SK-N-SH (cell line): ENCODE measurements around the gene SPTA1. TPM values are rescaled to one million over a fixed set of nuclear protein-coding genes. Genes with fewer than 3 reads are reported as not detected.

Source experiments
- CTCF ChIA-PET: fragments of 300-600, 350-600 bp; formaldehyde crosslinking; extraction: SDS; loops from one replicate; lab custom pipeline; 2021; lab: Yijun Ruan, JAX
- POLR2A ChIA-PET: fragments of 350-600 bp; sonication (Branson Sonifier 250); formaldehyde crosslinking; extraction: SDS; loops from one replicate; lab custom pipeline; 2020; ENCODE audit warnings: antibody characterized with exemption, inconsistent platforms; lab: Yijun Ruan, JAX
- DNase-seq: peaks from one replicate; pipeline ENCODE4 v3.0.0; 2012
- H2AFZ ChIP-seq: fragments of 200-600 bp; sonication (generic); 2 replicates; pipeline ENCODE4 v1.8.1; 2016; ENCODE audit warnings: antibody characterized with exemption, mild to moderate bottlenecking, low read depth
- H3F3A ChIP-seq: fragments of 200-600 bp; sonication (generic); replicated peaks from 2 replicates; pipeline ENCODE3; 2016; ENCODE audit warnings: antibody characterized with exemption, mild to moderate bottlenecking; ENCODE audit not compliant: insufficient read depth
- H3K27ac ChIP-seq, 2 experiments: fragments of 200-500 bp in 1 of 2; fragments of 200-600 bp in 1 of 2; sonication (Bioruptor generic) in 1 of 2; sonication (generic), shearing (Covaris generic) in 1 of 2; 2 replicates each; pipeline versions ENCODE4 v1.5.1 to v1.6.1; 2014 to 2016; ENCODE audit warnings: low read depth in 2 of 2, inconsistent platforms in 1 of 2, low read length in 1 of 2, mild to moderate bottlenecking in 1 of 2, mixed read lengths in 1 of 2
- H3K27me3 ChIP-seq: fragments of 200-600 bp; sonication (generic), shearing (Covaris generic); 2 replicates; pipeline ENCODE4 v1.6.1; 2016; ENCODE audit warnings: mixed run types; ENCODE audit not compliant: insufficient read depth
- H3K36me3 ChIP-seq, 2 experiments: fragments of 200-500 bp in 1 of 2; fragments of 200-600 bp in 1 of 2; sonication (Bioruptor generic) in 1 of 2; sonication (generic) in 1 of 2; replicated peaks in 1 of 2; 2 replicates each; pipeline versions ENCODE3 to v1.5.1; 2014 to 2016; ENCODE audit warnings: low read length in 1 of 2, mild to moderate bottlenecking in 1 of 2; ENCODE audit not compliant: insufficient read depth in 2 of 2, control insufficient read depth in 1 of 2
- H3K4me1 ChIP-seq, 2 experiments: fragments of 200-500 bp in 1 of 2; fragments of 200-600 bp in 1 of 2; sonication (Bioruptor generic) in 1 of 2; sonication (generic), shearing (Covaris generic) in 1 of 2; 2 replicates each; pipeline versions ENCODE4 v1.5.1 to v1.6.1; 2014 to 2016; ENCODE audit warnings: low read depth in 1 of 2, low read length in 1 of 2, mixed run types in 1 of 2; ENCODE audit not compliant: insufficient read depth in 2 of 2, control insufficient read depth in 1 of 2
- H3K4me2 ChIP-seq: fragments of 200-600 bp; sonication (generic), shearing (Covaris generic); 2 replicates; pipeline ENCODE4 v1.6.1; 2017; ENCODE audit warnings: mixed run types
- H3K4me3 ChIP-seq, 2 experiments: fragments of 200-500 bp in 1 of 2; fragments of 200-600 bp in 1 of 2; sonication (Bioruptor generic) in 1 of 2; sonication (generic), shearing (Covaris generic) in 1 of 2; 2 replicates each; pipeline versions ENCODE4 v1.5.1 to v1.8.1; 2014 to 2016; ENCODE audit warnings: low read depth in 2 of 2, inconsistent platforms in 1 of 2, low read length in 1 of 2, mild to moderate bottlenecking in 1 of 2, mixed read lengths in 1 of 2, moderate library complexity in 1 of 2
- H3K79me2 ChIP-seq: fragments of 200-600 bp; sonication (generic); 2 replicates; pipeline ENCODE4 v1.8.1; 2017; ENCODE audit warnings: mild to moderate bottlenecking; ENCODE audit not compliant: insufficient read depth
- H3K9ac ChIP-seq: fragments of 200-600 bp; sonication (generic); 2 replicates; pipeline ENCODE4 v1.6.1; 2017; ENCODE audit warnings: mixed run types
- H3K9me2 ChIP-seq: fragments of 200-600 bp; sonication (generic); 2 replicates; pipeline ENCODE4 v1.6.1; 2017; ENCODE audit warnings: mixed run types
- H3K9me3 ChIP-seq: fragments of 200-600 bp; sonication (generic); 2 replicates; pipeline ENCODE4 v1.6.1; 2017; ENCODE audit warnings: mixed run types, mild to moderate bottlenecking, moderate library complexity
- H4K20me1 ChIP-seq: fragments of 200-600 bp; sonication (generic); 2 replicates; pipeline ENCODE4 v1.6.1; 2017; ENCODE audit warnings: mild to moderate bottlenecking, mixed run types; ENCODE audit not compliant: insufficient read depth
- EP300 ChIP-seq, 2 experiments: IDR thresholded peaks; 2 replicates each; pipeline versions ENCODE4 v1.4.0 to v1.6.1; 2012; ENCODE audit warnings: borderline replicate concordance in 1 of 2, low read depth in 1 of 2, low read length in 1 of 2
- EZH2phosphoT487 ChIP-seq: fragments of 200-600 bp; sonication (generic); IDR thresholded peaks from 2 replicates; pipeline ENCODE4 v1.6.1; 2017; ENCODE audit warnings: low read depth, mixed run types, mild to moderate bottlenecking, antibody characterized with exemption, moderate library complexity, borderline replicate concordance
- FOSL2 ChIP-seq: IDR thresholded peaks from 2 replicates; pipeline ENCODE4 v1.4.0; 2012; ENCODE audit warnings: low read depth, mild to moderate bottlenecking, moderate library complexity, borderline replicate concordance
- FOXJ3 ChIP-seq: sonication (generic); formaldehyde crosslinking; IDR thresholded peaks from 2 replicates; pipeline ENCODE4 v1.5.1; 2020; ENCODE audit warnings: mild to moderate bottlenecking, missing genetic modification reagents
- FOXM1 ChIP-seq: IDR thresholded peaks from 2 replicates; pipeline ENCODE4 v1.4.0; 2012; ENCODE audit warnings: low read depth, mild to moderate bottlenecking
- GABPA ChIP-seq: IDR thresholded peaks from 2 replicates; pipeline ENCODE4 v1.4.0; 2012; ENCODE audit warnings: low read depth, mild to moderate bottlenecking
- JUND ChIP-seq: IDR thresholded peaks from 2 replicates; pipeline ENCODE4 v1.4.0; 2012
- MXI1 ChIP-seq: IDR thresholded peaks from 2 replicates; pipeline ENCODE4 v1.6.1; 2012; ENCODE audit warnings: mild to moderate bottlenecking, low read depth, low read length, improper control_type of control experiment
- NRF1 ChIP-seq: IDR thresholded peaks from 2 replicates; pipeline ENCODE4 v1.6.1; 2012; ENCODE audit warnings: low read depth, mild to moderate bottlenecking, low read length
- POLR2AphosphoS5 ChIP-seq: IDR thresholded peaks from 2 replicates; pipeline ENCODE4 v1.6.1; 2012; ENCODE audit warnings: low read depth, low read length
- RAD21 ChIP-seq: IDR thresholded peaks from 2 replicates; pipeline ENCODE4 v1.6.1; 2012; ENCODE audit warnings: mild to moderate bottlenecking, low read length
- RCOR1 ChIP-seq: fragments of 150-350 bp; IDR thresholded peaks from 2 replicates; pipeline ENCODE4 v1.6.1; 2017; ENCODE audit warnings: antibody characterized with exemption, low read length
- RFX5 ChIP-seq: IDR thresholded peaks from 2 replicates; pipeline ENCODE4 v1.6.1; 2012; ENCODE audit warnings: mild to moderate bottlenecking, improper control_type of control experiment, low read length
- RXRA ChIP-seq: IDR thresholded peaks from 2 replicates; pipeline ENCODE4 v1.4.0; 2012; ENCODE audit warnings: low read depth, mild to moderate bottlenecking, borderline replicate concordance
- SIN3A ChIP-seq: IDR thresholded peaks from 2 replicates; pipeline ENCODE4 v1.6.1; 2012; ENCODE audit warnings: low read depth, mild to moderate bottlenecking, low read length, moderate library complexity, borderline replicate concordance
- SMC3 ChIP-seq: IDR thresholded peaks from 2 replicates; pipeline ENCODE4 v1.6.1; 2012; ENCODE audit warnings: low read depth, low read length, improper control_type of control experiment
- WGBS: methylation state at CpG from one replicate; pipeline ENCODE4 v1.1.6; 2017; ENCODE audit warnings: low lambda C conversion rate; 5-methylcytosine and 5-hydroxymethylcytosine counted together
- polyA plus RNA-seq, 3 experiments: library from polyadenylated mRNA; depleted of rRNA; stranded (reverse); fragments of >200 nt; gene quantifications; 2 replicates each; pipeline ENCODE4 v1.2.3, GENCODE V29; 2012
- TF ChIP-seq, protein P1 (sequence below): IDR thresholded peaks from 2 replicates; pipeline ENCODE4 v1.4.0; 2012; ENCODE audit warnings: low read depth, borderline replicate concordance
- TF ChIP-seq, protein P2 (sequence below): IDR thresholded peaks from 2 replicates; pipeline ENCODE4 v1.4.0; 2012; ENCODE audit warnings: low read depth
- TF ChIP-seq, protein P3 (sequence below): fragments of 150-350 bp; IDR thresholded peaks from 2 replicates; pipeline ENCODE4 v1.6.1; 2017; ENCODE audit warnings: antibody characterized with exemption, low read length, low read depth, borderline replicate concordance

SPTA1 gene
- polyA plus RNA-seq, 1 of the 3 experiments (the other 2 are of a cell fraction): not detected

DNA sequence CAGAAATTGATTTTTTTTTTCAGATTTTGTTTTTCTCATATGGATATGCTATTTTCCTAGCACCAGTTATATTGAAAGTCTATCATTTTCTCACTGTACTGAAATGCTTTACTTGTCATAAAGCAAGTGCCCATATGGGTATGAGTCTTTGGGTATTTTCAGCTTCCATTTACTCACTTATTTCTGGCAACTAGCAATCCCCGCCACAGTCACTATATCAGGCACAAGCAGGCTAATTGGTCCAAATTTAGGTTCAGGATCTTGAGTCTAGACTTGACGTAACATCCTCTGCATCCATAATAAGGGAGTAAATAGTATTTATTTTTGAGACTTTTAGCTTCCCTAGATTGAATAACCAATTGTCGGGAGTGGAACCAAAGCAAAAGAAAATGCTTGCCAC lies 109.0 kb downstream of the SPTA1 start (continued):
- TF ChIP-seq NRF1: no peak
- no peak for TF ChIP-seq RFX5
- no peak for TF ChIP-seq SIN3A
- no peak for TF ChIP-seq RAD21

- Histone ChIP-seq H3K9me3 (no peaks in the 10 kb centered on the region), H4K20me1 (no peaks in the 10 kb centered on the region), H3K9me2 (no peaks in the 10 kb centered on the region), H3K27ac (no peak overlapping the region), H3K4me2 (no peak overlapping the region), H3F3A (no peaks in the 10 kb centered on the region), H3K27me3 (no peaks in the 10 kb centered on the region), H3K4me1 (no peaks in the 10 kb centered on the region), H3K79me2 (no peaks in the 10 kb centered on the region), H3K36me3 (no peaks in the 10 kb centered on the region), H2AFZ (no peak overlapping the region), H3K4me3 (no peak overlapping the region), H3K9ac (no peak overlapping the region)
- DNase-seq: no peak
- ChIA-PET POLR2A (no interaction called here), CTCF (interaction anchor here (1.3 kb wide), 1 partner anchor 12 kb away, joined by 4 read pairs; no protein-coding TSS in a partner anchor)
- 0% methylated on average over 1 of the region's 1 CpG for WGBS
- TF ChIP-seq, protein P1, sequence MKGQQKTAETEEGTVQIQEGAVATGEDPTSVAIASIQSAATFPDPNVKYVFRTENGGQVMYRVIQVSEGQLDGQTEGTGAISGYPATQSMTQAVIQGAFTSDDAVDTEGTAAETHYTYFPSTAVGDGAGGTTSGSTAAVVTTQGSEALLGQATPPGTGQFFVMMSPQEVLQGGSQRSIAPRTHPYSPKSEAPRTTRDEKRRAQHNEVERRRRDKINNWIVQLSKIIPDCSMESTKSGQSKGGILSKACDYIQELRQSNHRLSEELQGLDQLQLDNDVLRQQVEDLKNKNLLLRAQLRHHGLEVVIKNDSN: no peak
- no peak for TF ChIP-seq RCOR1
- no peak for TF ChIP-seq EZH2phosphoT487
- TF ChIP-seq RXRA: no peak
- no peak for TF ChIP-seq RAD21
- TF ChIP-seq, protein P2, sequence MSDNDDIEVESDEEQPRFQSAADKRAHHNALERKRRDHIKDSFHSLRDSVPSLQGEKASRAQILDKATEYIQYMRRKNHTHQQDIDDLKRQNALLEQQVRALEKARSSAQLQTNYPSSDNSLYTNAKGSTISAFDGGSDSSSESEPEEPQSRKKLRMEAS: no peak
- no peak for TF ChIP-seq EP300 (IDR thresholded peaks at IDR 0.05; ENCODE audit: borderline replicate concordance in 1 of 2, low read depth in 1 of 2, low read length in 1 of 2)
- no peak for TF ChIP-seq FOXM1
- TF ChIP-seq SMC3: no peak
- TF ChIP-seq JUND: no peak
- no peak for TF ChIP-seq FOXJ3 (CRISPR knock-in tag)
- TF ChIP-seq GABPA: no peak
- no peak for TF ChIP-seq MXI1
- TF ChIP-seq FOSL2: no peak
- TF ChIP-seq, protein P3, sequence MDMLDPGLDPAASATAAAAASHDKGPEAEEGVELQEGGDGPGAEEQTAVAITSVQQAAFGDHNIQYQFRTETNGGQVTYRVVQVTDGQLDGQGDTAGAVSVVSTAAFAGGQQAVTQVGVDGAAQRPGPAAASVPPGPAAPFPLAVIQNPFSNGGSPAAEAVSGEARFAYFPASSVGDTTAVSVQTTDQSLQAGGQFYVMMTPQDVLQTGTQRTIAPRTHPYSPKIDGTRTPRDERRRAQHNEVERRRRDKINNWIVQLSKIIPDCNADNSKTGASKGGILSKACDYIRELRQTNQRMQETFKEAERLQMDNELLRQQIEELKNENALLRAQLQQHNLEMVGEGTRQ: no peak
- no peak for TF ChIP-seq SIN3A
- TF ChIP-seq POLR2AphosphoS5: no peak
These were observed 114.3 kb downstream of the SPTA1 start for GRCh38 chr1:158572226-158572625.
